ENCODE results near the gene ATF4.

Gene ATF4

GRCh38 chr22:39491696-39492095 is 28.7 kb upstream of the ATF4 start:
- Histone ChIP-seq H3K9ac (ENCODE audit: low read length) (no peak overlapping the region), H3K4me1 (ENCODE audit: control insufficient read depth, insufficient read depth, low read length) (peaks cover 10% of the 10 kb centered on the region), H3K9me3 (ENCODE audit: control insufficient read depth, low read length) (no peaks in the 10 kb centered on the region), H3K27me3 (ENCODE audit: control insufficient read depth, insufficient read depth, low read length) (no peaks in the 10 kb centered on the region), H3K36me3 (ENCODE audit: control insufficient read depth, insufficient read depth, low read length) (no peaks in the 10 kb centered on the region), H3K4me3 (ENCODE audit: low read length) (no peak overlapping the region)

DNA sequence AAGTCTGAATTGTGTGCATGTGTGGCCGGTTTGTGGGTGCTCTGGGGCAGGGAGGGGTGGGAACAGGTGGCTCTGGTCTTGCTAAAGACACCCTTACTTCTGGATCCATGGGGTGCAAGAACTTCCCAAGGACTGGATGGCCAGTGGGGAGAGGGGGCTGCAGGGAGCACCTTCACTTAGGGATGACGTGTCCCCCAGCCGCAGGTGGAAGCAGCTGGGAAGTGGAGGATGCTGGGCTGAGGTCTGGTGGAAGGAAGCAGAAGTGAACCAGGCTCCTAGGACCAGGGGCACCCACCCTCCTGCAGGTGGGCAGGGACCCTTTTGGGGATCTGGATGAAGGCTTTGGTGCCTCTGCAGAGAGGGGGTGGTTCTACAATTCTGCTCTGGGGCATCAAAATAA is 28.2 kb upstream of the ATF4 start:
- no peak overlapping the region for H3K9ac ChIP-seq (ENCODE audit: low read length)
- H3K4me3 ChIP-seq (ENCODE audit: low read length): no peak overlapping the region
- no peaks in the 10 kb centered on the region for H3K9me3 ChIP-seq (ENCODE audit: control insufficient read depth, low read length)
- H3K27me3 ChIP-seq (ENCODE audit: control insufficient read depth, insufficient read depth, low read length): no peaks in the 10 kb centered on the region
- no peaks in the 10 kb centered on the region for H3K36me3 ChIP-seq (ENCODE audit: control insufficient read depth, insufficient read depth, low read length)
- peaks cover 10% of the 10 kb centered on the region for H3K4me1 ChIP-seq (ENCODE audit: control insufficient read depth, insufficient read depth, low read length)

- Histone ChIP-seq H3K9ac (ENCODE audit: low read length) (no peak overlapping the region), H3K4me1 (ENCODE audit: control insufficient read depth, insufficient read depth, low read length) (peaks cover 10% of the 10 kb centered on the region)
Observed at GRCh38 chr22:39493759-39494158, 26.6 kb upstream of the ATF4 start.

GRCh38 chr22:39494471-39495120 is 25.8 kb upstream of the ATF4 start:
- no peaks in the 10 kb centered on the region for H3K36me3 ChIP-seq (ENCODE audit: control insufficient read depth, insufficient read depth, low read length)
- no peaks in the 10 kb centered on the region for H3K27me3 ChIP-seq (ENCODE audit: control insufficient read depth, insufficient read depth, low read length)
- peaks cover 5% of the 10 kb centered on the region for H3K4me1 ChIP-seq (ENCODE audit: control insufficient read depth, insufficient read depth, low read length)
- H3K9me3 ChIP-seq (ENCODE audit: control insufficient read depth, low read length): no peaks in the 10 kb centered on the region
- H3K4me3 ChIP-seq (ENCODE audit: low read length): no peak overlapping the region
- H3K9ac ChIP-seq (ENCODE audit: low read length): no peak overlapping the region

More at GRCh38 chr22:39493759-39494158, 26.6 kb upstream of the ATF4 start:
- H3K27me3 ChIP-seq (ENCODE audit: control insufficient read depth, insufficient read depth, low read length): no peaks in the 10 kb centered on the region
- H3K9me3 ChIP-seq (ENCODE audit: control insufficient read depth, low read length): no peaks in the 10 kb centered on the region
- no peak overlapping the region for H3K4me3 ChIP-seq (ENCODE audit: low read length)
- no peaks in the 10 kb centered on the region for H3K36me3 ChIP-seq (ENCODE audit: control insufficient read depth, insufficient read depth, low read length)

- Histone ChIP-seq H3K36me3 (ENCODE audit: control insufficient read depth, insufficient read depth, low read length) (no peaks in the 10 kb centered on the region), H3K9ac (ENCODE audit: low read length) (peak overlapping the region; percentile 11), H3K27me3 (ENCODE audit: control insufficient read depth, insufficient read depth, low read length) (no peaks in the 10 kb centered on the region), H3K4me1 (ENCODE audit: control insufficient read depth, insufficient read depth, low read length) (peaks cover 10% of the 10 kb centered on the region), H3K9me3 (ENCODE audit: control insufficient read depth, low read length) (no peaks in the 10 kb centered on the region), H3K4me3 (ENCODE audit: low read length) (no peak overlapping the region)
Observed at GRCh38 chr22:39496131-39496838, 24.1 kb upstream of the ATF4 start.

DNA sequence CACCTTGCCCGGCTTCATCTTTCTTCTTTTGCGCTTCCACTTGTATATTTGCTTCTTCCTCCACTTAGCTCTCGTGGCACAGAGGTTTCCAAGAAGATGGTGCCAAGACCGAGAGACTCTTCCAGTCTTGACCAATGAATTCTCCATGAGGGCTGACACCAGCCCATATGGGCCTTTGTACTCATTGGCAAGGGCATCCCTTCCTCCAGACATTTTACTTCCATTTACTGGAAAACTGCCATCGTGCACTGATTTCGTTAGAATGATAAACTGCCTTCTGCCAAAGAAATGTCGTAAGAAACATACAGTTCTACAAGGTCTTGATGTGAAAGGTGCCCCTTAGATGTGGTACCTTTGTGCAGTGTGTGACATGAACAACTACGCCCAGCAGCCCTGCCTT is 22.9 kb upstream of the ATF4 start:
- Histone ChIP-seq H3K4me1 (ENCODE audit: control insufficient read depth, insufficient read depth, low read length) (peaks cover 16% of the 10 kb centered on the region), H3K9ac (ENCODE audit: low read length) (no peak overlapping the region), H3K9me3 (ENCODE audit: control insufficient read depth, low read length) (no peaks in the 10 kb centered on the region)

GRCh38 chr22:39498368-39498767 is 22.0 kb upstream of the ATF4 start:
- Histone ChIP-seq H3K36me3 (ENCODE audit: control insufficient read depth, insufficient read depth, low read length) (no peaks in the 10 kb centered on the region), H3K4me1 (ENCODE audit: control insufficient read depth, insufficient read depth, low read length) (peaks cover 22% of the 10 kb centered on the region), H3K27me3 (ENCODE audit: control insufficient read depth, insufficient read depth, low read length) (no peaks in the 10 kb centered on the region), H3K9me3 (ENCODE audit: control insufficient read depth, low read length) (no peaks in the 10 kb centered on the region), H3K4me3 (ENCODE audit: low read length) (no peak overlapping the region), H3K9ac (ENCODE audit: low read length) (no peak overlapping the region)

More for the DNA sequence above, 22.9 kb upstream of the ATF4 start:
- Histone ChIP-seq H3K36me3 (ENCODE audit: control insufficient read depth, insufficient read depth, low read length) (no peaks in the 10 kb centered on the region), H3K4me3 (ENCODE audit: low read length) (no peak overlapping the region), H3K27me3 (ENCODE audit: control insufficient read depth, insufficient read depth, low read length) (no peaks in the 10 kb centered on the region)

DNA sequence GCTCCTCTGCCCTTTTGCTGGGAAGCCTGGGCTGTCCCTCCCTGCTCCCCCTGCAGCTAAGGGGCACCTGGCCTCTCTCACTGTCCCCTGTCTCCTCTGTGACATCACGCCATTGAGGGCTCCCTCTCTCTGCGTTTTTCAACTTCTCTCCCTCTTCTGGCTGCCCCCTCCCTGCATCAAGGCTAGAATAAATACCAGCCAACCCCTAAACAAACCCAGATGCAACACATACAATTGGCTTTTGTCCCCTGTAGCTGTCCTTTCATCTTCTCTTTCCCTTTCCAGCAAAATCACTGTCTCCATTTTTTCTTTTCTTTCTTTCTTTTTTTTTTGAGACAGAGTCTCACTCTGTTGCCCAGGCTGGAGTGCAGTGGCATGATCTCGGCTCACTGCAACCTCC is 21.6 kb upstream of the ATF4 start:
- H3K9ac ChIP-seq (ENCODE audit: low read length): no peak overlapping the region
- peaks cover 27% of the 10 kb centered on the region for H3K4me1 ChIP-seq (ENCODE audit: control insufficient read depth, insufficient read depth, low read length)
- H3K27me3 ChIP-seq (ENCODE audit: control insufficient read depth, insufficient read depth, low read length): no peaks in the 10 kb centered on the region
- no peak overlapping the region for H3K4me3 ChIP-seq (ENCODE audit: low read length)
- no peaks in the 10 kb centered on the region for H3K36me3 ChIP-seq (ENCODE audit: control insufficient read depth, insufficient read depth, low read length)
- no peaks in the 10 kb centered on the region for H3K9me3 ChIP-seq (ENCODE audit: control insufficient read depth, low read length)

- Histone ChIP-seq H3K36me3 (ENCODE audit: control insufficient read depth, insufficient read depth, low read length) (no peaks in the 10 kb centered on the region), H3K27me3 (ENCODE audit: control insufficient read depth, insufficient read depth, low read length) (no peaks in the 10 kb centered on the region), H3K9me3 (ENCODE audit: control insufficient read depth, low read length) (no peaks in the 10 kb centered on the region), H3K9ac (ENCODE audit: low read length) (no peak overlapping the region), H3K4me1 (ENCODE audit: control insufficient read depth, insufficient read depth, low read length) (peaks cover 29% of the 10 kb centered on the region), H3K4me3 (ENCODE audit: low read length) (no peak overlapping the region)
Observed at GRCh38 chr22:39500101-39500500, 20.3 kb upstream of the ATF4 start.

GRCh38 chr22:39501644-39502108 is 18.7 kb upstream of the ATF4 start:
- no peaks in the 10 kb centered on the region for H3K27me3 ChIP-seq (ENCODE audit: control insufficient read depth, insufficient read depth, low read length)
- no peaks in the 10 kb centered on the region for H3K9me3 ChIP-seq (ENCODE audit: control insufficient read depth, low read length)
- peak overlapping the region; percentile 82 for H3K4me3 ChIP-seq (ENCODE audit: low read length)
- peak overlapping the region; percentile 81 for H3K9ac ChIP-seq (ENCODE audit: low read length)
- peaks cover 29% of the 10 kb centered on the region for H3K4me1 ChIP-seq (ENCODE audit: control insufficient read depth, insufficient read depth, low read length)
- no peaks in the 10 kb centered on the region for H3K36me3 ChIP-seq (ENCODE audit: control insufficient read depth, insufficient read depth, low read length)

DNA sequence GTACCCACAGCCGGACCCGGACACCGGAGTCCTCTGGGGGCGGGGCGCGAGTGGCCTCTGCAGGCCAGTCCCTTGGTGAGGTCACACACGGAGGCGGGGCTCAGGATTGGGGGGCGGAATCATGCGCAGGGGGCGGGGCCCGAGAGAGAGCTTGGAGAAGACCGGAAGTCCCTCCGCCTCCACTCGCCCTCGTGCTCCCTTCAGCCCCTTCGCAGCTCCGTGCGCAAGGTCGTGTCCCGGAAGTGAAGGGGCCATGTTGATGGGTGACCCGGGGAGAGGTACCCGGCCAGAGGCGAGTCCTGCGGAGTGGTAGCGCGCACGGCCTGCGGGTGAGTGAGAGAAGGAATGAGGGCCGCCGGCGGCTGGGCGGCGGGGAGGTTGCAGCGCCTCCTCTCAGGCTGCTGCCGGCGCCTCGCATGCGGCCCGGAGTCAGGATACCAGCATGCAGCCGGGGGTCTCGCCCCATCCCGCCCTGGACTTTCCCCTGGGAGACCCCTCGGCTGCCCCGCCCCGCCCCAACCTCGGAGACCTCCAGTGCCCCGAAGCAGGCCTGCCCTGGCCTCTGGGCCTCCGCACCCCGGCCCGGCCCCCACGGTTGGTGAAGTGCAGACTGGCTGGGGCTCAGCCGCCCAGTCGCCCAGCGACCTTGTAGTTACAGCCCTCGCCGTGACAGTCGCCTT is 18.1 kb upstream of the ATF4 start, which contains the start of gene MIEF1:
Gene MIEF1, plus strand, starts transcription at position 182 of the 680 bp plus-strand sequence. CDS start 9,005 bp downstream, outside the sequence.
- Histone ChIP-seq H3K36me3 (ENCODE audit: control insufficient read depth, insufficient read depth, low read length) (no peaks in the 10 kb centered on the region), H3K4me3 (ENCODE audit: low read length) (peak within 1 kb of the TSS; percentile 82), H3K27me3 (ENCODE audit: control insufficient read depth, insufficient read depth, low read length) (no peaks in the 10 kb centered on the region), H3K4me1 (ENCODE audit: control insufficient read depth, insufficient read depth, low read length) (peaks cover 29% of the 10 kb centered on the region), H3K9ac (ENCODE audit: low read length) (peak within 1 kb of the TSS; percentile 81), H3K9me3 (ENCODE audit: control insufficient read depth, low read length) (no peaks in the 10 kb centered on the region)

Measured in mucosa of stomach (tissue), 1 donor.